COR-L47 (cell line): Measurements from ENCODE around the gene NEO1.
A peak's percentile ranks its signal among the peaks of the same experiment; 100 is the strongest.

ENCODE experiments used
- DNase-seq: peaks from one replicate; lab custom pipeline; 2025; lab: John Stamatoyannopoulos, UW

The NEO1 gene

GRCh38 chr15:73330206-73331051 lies 278.2 kb downstream of the NEO1 start:
- no peak for DNase-seq

DNA sequence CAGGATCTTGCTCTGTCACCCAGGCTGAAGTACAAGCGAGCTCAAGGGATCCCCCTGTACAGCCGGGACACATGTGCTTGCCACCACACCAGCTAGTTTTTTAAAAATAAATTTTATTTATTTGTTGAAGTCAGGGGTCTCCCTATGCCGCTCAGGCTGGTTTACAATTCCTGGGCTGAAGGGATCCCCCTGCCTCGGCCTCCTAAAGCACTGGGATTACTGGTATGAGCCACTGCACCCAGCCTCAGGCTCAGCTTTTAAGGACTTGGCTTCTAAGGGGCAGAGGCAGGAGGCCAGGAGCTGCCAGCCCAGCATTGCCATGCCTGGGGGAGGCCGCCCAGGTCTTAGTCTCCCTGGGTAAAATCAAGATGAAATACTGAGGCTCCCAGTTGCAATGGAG lies 279.2 kb downstream of the NEO1 start:
- DNase-seq: no peak

- no peak for DNase-seq
Observed at GRCh38 chr15:73331991-73332925, 280.0 kb downstream of the NEO1 start.

DNA sequence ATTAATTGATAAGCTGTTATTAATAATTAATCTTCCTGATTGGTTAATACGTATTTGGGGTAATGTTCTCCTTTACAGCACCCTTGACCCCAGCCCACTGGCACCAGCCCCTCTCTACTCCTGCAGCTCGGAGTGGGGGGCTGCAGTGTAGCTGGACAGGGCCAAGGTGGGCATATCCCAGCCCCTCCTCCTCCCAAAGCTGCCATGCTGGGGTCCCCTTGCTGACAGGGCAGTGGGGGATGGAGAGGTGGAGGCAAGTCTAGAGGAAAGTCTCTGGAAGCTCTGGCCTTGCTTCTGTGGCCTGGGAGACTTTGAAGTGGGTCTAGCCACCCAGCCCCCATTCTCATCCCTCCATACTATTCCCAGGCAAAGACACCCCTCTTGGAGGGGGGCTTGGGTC lies 280.7 kb downstream of the NEO1 start:
- no peak for DNase-seq

DNA sequence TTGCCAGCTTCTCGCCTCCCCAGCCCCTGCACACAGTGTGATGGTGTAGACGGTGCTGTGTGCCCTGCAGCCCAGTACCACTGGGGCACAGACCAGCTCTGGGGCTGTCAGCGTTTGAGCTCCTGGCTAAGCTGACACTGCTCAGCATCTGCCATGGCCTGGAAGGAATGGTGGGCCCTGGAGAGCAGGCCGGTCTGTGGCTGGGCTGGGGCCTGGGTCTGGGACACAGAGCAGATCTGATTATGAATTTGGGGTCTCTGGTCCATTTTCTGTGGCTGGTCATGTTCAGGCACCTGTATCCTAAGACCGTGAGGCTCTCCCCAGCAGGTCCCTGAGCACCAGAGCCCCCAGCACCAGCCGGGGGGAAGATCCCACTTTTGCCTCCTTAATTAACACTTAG lies 281.8 kb downstream of the NEO1 start:
- DNase-seq: no peak

DNA sequence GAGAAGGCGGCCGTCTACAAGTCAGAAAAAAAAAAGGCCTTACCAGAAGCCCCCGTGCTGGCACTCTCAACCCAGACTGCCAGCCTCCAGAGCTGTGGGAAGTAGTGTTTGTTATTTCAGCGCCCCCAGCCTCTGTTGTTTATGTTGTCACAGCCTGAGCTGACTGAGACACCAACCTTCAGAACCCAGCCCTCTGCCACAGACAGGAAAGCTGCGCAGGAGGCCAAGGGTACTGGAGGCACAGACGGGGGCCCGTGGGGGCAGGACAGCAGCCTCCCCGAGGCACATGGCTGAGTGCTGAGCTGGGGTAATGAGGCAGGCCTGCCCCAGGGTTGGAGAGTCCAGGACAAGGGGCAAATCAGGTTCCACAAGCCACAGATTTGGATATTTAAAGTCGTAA lies 282.8 kb downstream of the NEO1 start:
- DNase-seq: no peak

- DNase-seq: no peak
Observed at GRCh38 chr15:73335471-73335870, 283.2 kb downstream of the NEO1 start.

DNA sequence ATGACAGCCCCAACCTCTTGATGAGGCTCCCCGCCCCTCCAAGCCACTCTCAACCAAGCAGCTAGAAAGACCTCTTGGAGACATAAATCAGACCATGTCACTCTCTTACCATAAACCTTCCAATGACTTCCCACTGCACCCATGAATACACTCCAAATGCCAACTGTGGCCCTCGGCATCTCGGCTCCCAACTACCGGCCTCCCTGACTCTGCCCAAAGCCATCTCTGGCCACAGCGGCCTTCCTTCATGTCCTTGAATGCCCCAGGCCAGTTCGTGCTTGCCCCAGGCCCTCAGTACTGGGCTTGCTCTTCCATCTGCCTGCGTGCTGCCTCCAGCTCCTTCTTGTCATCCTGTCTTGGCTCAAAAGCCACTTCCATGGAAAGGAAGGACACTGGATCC lies 284.5 kb downstream of the NEO1 start:
- no peak for DNase-seq

DNA sequence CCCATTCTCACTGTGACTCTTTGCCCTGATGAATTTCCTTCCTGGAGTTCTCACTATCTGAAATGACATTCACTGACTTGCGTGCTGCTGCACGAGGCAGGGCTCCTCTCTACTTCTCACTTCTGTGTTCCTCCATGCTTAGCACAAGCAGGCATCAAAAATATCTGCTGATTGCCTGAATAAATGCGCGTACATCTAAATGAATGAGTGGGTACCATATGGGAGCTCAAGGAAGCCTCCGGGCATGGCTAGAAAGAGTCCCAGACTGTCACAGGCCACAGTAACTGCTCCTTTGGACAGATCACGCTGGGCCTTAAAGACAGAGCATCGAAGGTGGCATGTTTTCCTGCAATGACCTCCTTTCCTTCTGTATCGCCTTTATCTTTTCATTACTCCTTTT lies 284.9 kb downstream of the NEO1 start:
- no peak for DNase-seq

GRCh38 chr15:73338058-73338457 lies 285.8 kb downstream of the NEO1 start:
- no peak for DNase-seq

- no peak for DNase-seq
Observed at GRCh38 chr15:73338606-73339374, 286.5 kb downstream of the NEO1 start.

GRCh38 chr15:73340502-73341192 lies 288.4 kb downstream of the NEO1 start:
- no peak for DNase-seq

DNA sequence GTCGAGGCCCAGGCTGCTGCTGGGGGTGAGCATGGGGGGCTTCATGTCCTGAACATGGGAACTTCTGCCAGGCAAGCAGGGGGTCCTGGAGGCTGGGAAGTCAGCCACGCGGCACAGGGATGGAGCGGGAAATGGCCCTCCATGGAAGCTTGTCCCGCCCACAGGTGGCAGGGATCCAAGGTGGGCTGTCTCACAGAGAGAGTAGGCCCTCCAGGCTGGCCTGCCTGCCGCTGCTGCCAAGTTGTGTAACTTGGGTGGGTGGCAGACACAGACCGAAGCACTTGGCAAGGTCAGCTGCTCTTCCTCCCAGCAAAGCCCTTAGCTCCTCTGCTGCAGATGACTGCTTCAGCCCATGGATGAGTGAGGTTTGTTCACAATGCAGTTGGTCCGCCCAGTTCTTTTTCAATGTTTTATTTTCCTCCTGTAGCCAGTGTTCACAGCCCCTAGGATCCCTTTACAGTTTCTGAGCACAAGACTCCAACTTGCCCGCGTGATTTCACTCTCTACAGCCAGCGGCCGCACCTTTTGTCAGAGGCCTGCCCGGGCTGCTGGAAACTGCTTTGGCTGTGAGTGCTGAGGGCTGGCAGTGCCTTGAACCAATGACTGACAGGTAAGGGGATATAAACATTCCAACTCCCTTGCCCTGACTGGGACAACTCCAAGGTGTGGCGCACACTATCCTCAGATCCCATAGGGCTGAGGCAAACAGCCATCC lies 289.8 kb downstream of the NEO1 start:
- DNase-seq: no peak

DNA sequence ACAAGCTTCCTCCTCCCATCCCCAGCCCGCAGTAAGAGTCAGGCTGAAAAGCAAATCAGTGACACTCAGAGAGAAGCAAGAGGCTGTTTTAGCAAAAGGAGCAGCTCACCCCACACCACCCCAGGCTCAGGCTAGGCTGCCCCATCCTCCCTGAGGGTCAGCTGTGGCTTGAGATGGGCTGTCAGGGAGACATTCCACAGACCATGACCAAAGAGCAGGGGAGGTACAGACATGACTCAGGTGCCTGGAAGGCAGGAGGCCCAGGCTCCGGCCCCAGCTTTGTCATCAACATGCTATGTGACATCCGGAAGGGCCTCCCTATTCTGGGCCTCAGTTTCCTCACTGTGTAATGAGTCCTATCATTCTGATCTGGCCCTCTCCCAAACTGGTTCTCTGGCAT lies 291.8 kb downstream of the NEO1 start:
- DNase-seq: no peak

GRCh38 chr15:73345658-73346057 lies 293.4 kb downstream of the NEO1 start:
- peak; percentile 88 for DNase-seq

GRCh38 chr15:73346735-73347312 lies 294.6 kb downstream of the NEO1 start:
- DNase-seq: no peak

DNA sequence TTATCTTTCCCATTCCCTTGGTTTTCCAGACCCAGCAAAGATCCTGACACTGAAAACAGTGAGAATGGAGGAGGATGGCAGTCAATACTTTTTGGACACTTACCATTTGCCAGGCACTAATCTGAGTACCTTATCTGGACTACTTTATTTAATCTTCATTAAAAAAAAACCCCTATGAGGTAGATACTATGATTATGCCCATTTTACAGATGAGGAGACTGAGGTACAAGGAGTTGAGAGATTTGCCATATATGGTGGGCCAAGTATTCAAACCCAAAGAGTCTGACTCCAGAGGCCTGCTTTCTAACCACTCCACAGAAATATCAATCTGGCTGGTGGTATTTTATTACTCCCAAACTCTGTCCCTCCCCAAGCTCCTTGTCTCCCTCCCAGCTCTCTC lies 296.9 kb downstream of the NEO1 start:
- DNase-seq: no peak

DNA sequence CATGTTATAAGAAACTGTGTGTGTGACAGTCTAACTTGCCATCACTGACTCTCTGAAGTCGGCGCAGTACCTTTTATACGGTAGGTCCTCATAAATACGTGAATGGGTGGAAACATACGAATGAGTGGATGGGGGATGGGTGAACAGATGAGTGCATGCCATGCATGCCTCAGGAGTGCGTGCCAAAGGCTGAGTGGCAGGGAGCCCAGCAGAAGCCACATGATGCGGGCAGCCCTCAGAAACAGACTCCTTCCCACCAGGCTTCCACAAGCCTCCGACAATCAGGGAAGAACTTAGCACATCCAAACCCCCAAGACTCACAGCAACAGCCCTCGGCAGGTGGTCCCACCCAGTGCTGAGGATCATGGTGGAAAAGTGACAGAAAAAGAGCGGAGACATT lies 299.8 kb downstream of the NEO1 start:
- DNase-seq: no peak

DNA sequence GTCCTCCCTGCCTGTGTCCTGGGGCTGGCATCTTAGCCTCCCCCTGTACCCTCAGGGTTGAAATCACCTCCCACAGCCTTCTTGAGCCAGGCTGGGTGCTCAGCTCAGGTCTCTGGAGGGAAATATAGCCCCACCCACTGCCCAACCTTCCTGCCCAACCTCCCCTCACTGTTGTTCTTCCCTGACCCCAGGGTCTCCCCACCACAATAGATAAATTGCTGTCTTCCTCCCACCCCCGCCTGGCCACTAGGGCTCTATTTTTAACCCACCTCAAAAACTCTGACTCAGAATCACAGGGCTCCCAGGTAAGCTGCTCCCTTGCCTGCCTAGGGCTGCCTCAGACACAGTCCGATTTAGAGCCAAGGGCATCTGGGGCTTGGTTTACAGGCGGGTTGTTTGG lies 301.5 kb downstream of the NEO1 start:
- peak; percentile 36 for DNase-seq

DNA sequence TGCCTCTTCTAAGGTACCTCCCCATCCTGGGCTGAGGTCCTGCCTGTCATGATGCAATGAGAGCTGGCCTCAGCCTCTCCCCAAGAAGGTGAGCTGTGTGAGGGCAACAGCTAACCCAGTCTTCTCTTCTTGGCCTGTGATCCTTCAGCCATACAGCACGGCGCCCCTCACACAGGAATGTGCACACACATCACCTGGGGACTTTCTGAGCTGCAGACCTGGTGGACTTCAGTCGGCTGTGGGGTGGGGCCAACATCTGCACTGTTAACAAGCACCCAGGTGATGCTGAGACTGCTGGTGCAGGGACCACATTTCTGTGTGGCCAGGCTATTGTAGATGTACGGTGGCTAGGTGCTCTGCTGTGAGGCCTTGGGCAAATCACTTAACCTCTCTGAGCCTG lies 302.0 kb downstream of the NEO1 start:
- DNase-seq: no peak
